Naive thymus-derived CD4-positive, alpha-beta T cell (primary cell): ENCODE data around the gene P2RX3. TPM values are rescaled to one million over a fixed set of nuclear protein-coding genes. Genes with fewer than 3 reads are reported as not detected.

Experiments used
- ATAC-seq: fragments of 150-1000 bp; cut with Tn5 transposase; 2 replicates; pipeline ENCODE4 v1.10.0; 2021; ENCODE audit warnings: mild to moderate bottlenecking, moderate library complexity
- CTCF ChIA-PET: fragments of 350-600 bp; sonication (Branson Sonifier 250); formaldehyde crosslinking; loops from one replicate; lab custom pipeline; 2021; ENCODE audit warnings: antibody characterized with exemption; lab: Charles Lee
- POLR2A ChIA-PET: fragments of 350-600 bp; sonication (Branson Sonifier 250); formaldehyde crosslinking; loops from one replicate; lab custom pipeline; 2021; ENCODE audit warnings: antibody characterized with exemption, inconsistent platforms; lab: Charles Lee
- DNase-seq, 9 donors: peaks; one replicate each; pipeline versions ENCODE4 v3.0.0 to v3.0.0-alpha.2; 2020 to 2022; ENCODE audit warnings: mixed read lengths in 1 of 9
- H3K27ac ChIP-seq: one replicate; pipeline ENCODE4 v1.7.0; 2013; ENCODE audit warnings: mild to moderate bottlenecking, low read depth, low read length, moderate library complexity
- H3K27me3 ChIP-seq, 2 donors: one replicate each; pipeline ENCODE4 v1.7.0; 2013; ENCODE audit warnings: low read length in 2 of 2, mild to moderate bottlenecking in 2 of 2, moderate library complexity in 2 of 2; ENCODE audit not compliant: control insufficient read depth in 2 of 2, insufficient read depth in 2 of 2
- H3K36me3 ChIP-seq, 3 experiments: 1 replicate in 2 of 3; 2 replicates in 1 of 3; pipeline ENCODE4 v1.7.0; 2013; ENCODE audit warnings: low read length in 3 of 3, mild to moderate bottlenecking in 3 of 3, moderate library complexity in 1 of 3; ENCODE audit not compliant: insufficient read depth in 3 of 3, control insufficient read depth in 2 of 3
- H3K4me1 ChIP-seq, 2 donors: one replicate each; pipeline ENCODE4 v1.7.0; 2013; ENCODE audit warnings: low read length in 2 of 2, mild to moderate bottlenecking in 2 of 2, moderate library complexity in 1 of 2; ENCODE audit not compliant: control insufficient read depth in 2 of 2, insufficient read depth in 2 of 2
- H3K4me3 ChIP-seq: 2 replicates; pipeline ENCODE4 v1.7.0; 2013; ENCODE audit warnings: mild to moderate bottlenecking, low read length
- H3K9me3 ChIP-seq, 3 experiments: 1 replicate in 2 of 3; 2 replicates in 1 of 3; pipeline ENCODE4 v1.7.0; 2013; ENCODE audit warnings: low read length in 3 of 3; ENCODE audit not compliant: control insufficient read depth in 2 of 3
- H3K27ac Mint-ChIP-seq, 9 donors: one replicate each; pipeline ENCODE4 v1.8.0; 2020 to 2022; ENCODE audit warnings: mixed read lengths in 9 of 9, mild to moderate bottlenecking in 8 of 9, moderate library complexity in 5 of 9, inconsistent platforms in 2 of 9
- H3K27me3 Mint-ChIP-seq, 5 donors: one replicate each; pipeline ENCODE4 v1.8.0; 2021 to 2022; ENCODE audit warnings: mixed read lengths in 5 of 5, mild to moderate bottlenecking in 1 of 5
- H3K36me3 Mint-ChIP-seq, 5 donors: one replicate each; pipeline ENCODE4 v1.8.0; 2020 to 2022; ENCODE audit warnings: mixed read lengths in 5 of 5, mild to moderate bottlenecking in 3 of 5, inconsistent platforms in 1 of 5
- H3K4me1 Mint-ChIP-seq, 7 donors: one replicate each; pipeline ENCODE4 v1.8.0; 2020 to 2022; ENCODE audit warnings: mixed read lengths in 7 of 7, mild to moderate bottlenecking in 3 of 7, inconsistent platforms in 1 of 7
- H3K4me3 Mint-ChIP-seq, 10 donors: one replicate each; pipeline ENCODE4 v1.8.0; 2020 to 2022; ENCODE audit warnings: mild to moderate bottlenecking in 10 of 10, mixed read lengths in 10 of 10, moderate library complexity in 6 of 10, inconsistent platforms in 2 of 10
- H3K9me3 Mint-ChIP-seq, 11 donors: one replicate each; pipeline ENCODE4 v1.8.0; 2020 to 2022; ENCODE audit warnings: mixed read lengths in 11 of 11, mild to moderate bottlenecking in 4 of 11, inconsistent platforms in 1 of 11, moderate library complexity in 1 of 11
- intact Hi-C, 2 donors: fragments of 100-400 bp; cut with micrococcal nuclease; formaldehyde crosslinking; loops; one replicate each; pipeline ENCODE4 v1.15.1; 2023
- polyA plus RNA-seq, 2 donors: library from polyadenylated mRNA; unstranded; fragments of 300-500 nt; fragmentation: Illumina TruSeq; gene quantifications; one replicate each; pipeline ENCODE4 v1.2.3, GENCODE V29; 2021
- total RNA-seq, 6 experiments: library from RNA in 5 of 6; stranded (reverse) in 5 of 6; gene quantifications; 1 replicate in 5 of 6; 2 replicates in 1 of 6; pipeline ENCODE4 v1.2.3 and lab custom pipeline; 2021 to 2026

P2RX3 gene
- total and polyA plus RNA-seq, 7 experiments from 2014 or later: not detected

DNA sequence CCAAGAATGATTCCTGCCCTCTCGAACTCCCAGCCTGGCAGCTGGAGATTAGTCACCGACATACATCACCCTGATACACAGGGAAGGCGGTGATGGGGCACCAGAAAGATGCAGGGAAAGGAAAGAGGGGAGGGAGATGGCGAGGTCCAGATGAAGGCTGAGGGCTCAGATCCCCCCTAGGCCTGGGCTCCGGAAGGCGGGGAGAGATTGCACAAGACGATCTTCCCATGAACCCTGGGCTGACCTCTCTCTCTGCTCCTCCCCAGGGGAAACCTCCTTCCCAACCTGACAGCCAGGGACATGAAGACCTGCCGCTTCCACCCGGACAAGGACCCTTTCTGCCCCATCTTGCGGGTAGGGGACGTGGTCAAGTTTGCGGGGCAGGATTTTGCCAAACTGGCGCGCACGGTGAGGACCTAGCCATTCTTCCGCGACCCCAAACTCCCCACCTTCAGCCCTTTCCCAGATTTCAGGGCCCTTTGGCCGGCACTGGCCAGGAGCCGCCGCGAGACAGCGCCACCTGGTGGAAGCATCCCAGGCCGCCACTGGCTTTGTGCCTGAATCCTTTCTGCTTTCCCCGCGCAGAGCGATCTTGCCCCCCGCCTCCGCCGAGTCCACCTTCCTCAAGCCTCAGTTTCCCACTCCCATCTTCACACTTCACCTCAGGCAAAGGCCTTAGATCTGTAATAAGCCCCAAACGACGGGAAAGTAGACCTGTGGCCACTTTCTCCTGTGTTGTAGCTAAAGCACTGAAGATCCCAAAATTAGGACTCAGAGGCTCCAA is 11.5 kb downstream of the P2RX3 start:
- H3K9me3 ChIP-seq: no peaks in the 10 kb centered on the region
- peaks cover 0 to 14% (median 0%) of the 10 kb centered on the region in 7 donors for H3K4me1 Mint-ChIP-seq
- H3K4me1 ChIP-seq: no peaks in the 10 kb centered on the region
- intact Hi-C loops: loop anchor here (2.0 to 5.0 kb wide), 2 partner anchors 509 to 1438 kb away; no protein-coding TSS in a partner anchor
- ATAC-seq (peak; percentile 64), DNase-seq (peak in 8 of 9 donors; percentile 12 to 73 (median 44))
- peak overlapping the region in 1 of 10 donors; percentile 39 for H3K4me3 Mint-ChIP-seq
- no peak overlapping the region for H3K27ac ChIP-seq
- no peak overlapping the region for H3K27ac Mint-ChIP-seq
- CTCF ChIA-PET: interaction anchor here (0.6 to 1.0 kb wide), 4 partner anchors 38 to 1809 kb away, joined by 3 to 6 read pairs (median 4); no protein-coding TSS in a partner anchor
- H3K36me3 Mint-ChIP-seq: peaks cover 0 to 3% (median 0%) of the 10 kb centered on the region in 5 donors
- POLR2A ChIA-PET: interaction anchor here (0.6 kb wide), 1 partner anchor 156 kb away, joined by 3 read pairs; no protein-coding TSS in a partner anchor
- H3K27me3 Mint-ChIP-seq: peaks cover 5 to 20% (median 5%) of the 10 kb centered on the region in 5 donors
- H3K4me3 ChIP-seq: no peak overlapping the region
- H3K27me3 ChIP-seq: no peaks in the 10 kb centered on the region
- no peaks in the 10 kb centered on the region for H3K36me3 ChIP-seq
- H3K9me3 Mint-ChIP-seq: peaks cover 0 to 5% (median 0%) of the 10 kb centered on the region in 11 donors

DNA sequence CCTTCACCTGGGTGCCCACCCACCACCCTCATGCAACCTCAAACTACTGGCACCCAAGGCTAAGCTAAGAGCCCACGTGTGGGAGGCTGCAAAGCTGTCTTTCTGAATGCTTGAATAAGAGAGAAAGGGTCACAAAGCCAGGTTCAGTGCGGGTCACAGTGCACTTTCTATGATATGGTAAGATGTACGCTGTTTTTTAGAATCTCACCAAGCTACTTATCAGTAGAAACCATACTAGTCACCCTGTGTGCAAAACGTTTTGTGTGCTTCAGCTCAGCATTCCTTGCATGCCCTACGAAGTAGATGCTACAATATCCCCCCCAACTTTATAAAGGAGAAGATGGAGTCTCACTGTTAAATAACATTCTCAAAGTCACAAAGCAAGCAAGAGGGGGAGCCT is 14.9 kb downstream of the P2RX3 start:
- ChIA-PET POLR2A (interaction anchor here (0.5 to 1.8 kb wide), 3 partner anchors 67 to 290 kb away, joined by 3 to 4 read pairs (median 3); no protein-coding TSS in a partner anchor), CTCF (interaction anchor here (1.5 kb wide), 1 partner anchor 9 kb away, joined by 8 read pairs; no protein-coding TSS in a partner anchor)
- DNase-seq (no peak), ATAC-seq (no peak)
- Histone ChIP-seq H3K27me3 (no peaks in the 10 kb centered on the region), H3K36me3 (no peaks in the 10 kb centered on the region), H3K27ac (no peak overlapping the region), H3K4me1 (no peaks in the 10 kb centered on the region), H3K9me3 (no peaks in the 10 kb centered on the region), H3K4me3 (no peak overlapping the region)
- H3K4me1 Mint-ChIP-seq: peaks cover 0 to 9% (median 0%) of the 10 kb centered on the region in 7 donors
- H3K36me3 Mint-ChIP-seq: peaks cover 0 to 3% (median 0%) of the 10 kb centered on the region in 5 donors
- peaks cover 7 to 35% (median 11%) of the 10 kb centered on the region in 5 donors for H3K27me3 Mint-ChIP-seq
- H3K4me3 Mint-ChIP-seq: no peak overlapping the region
- intact Hi-C loops: no loop called here
- peaks cover 0 to 5% (median 0%) of the 10 kb centered on the region in 11 donors for H3K9me3 Mint-ChIP-seq
- H3K27ac Mint-ChIP-seq: no peak overlapping the region

DNA sequence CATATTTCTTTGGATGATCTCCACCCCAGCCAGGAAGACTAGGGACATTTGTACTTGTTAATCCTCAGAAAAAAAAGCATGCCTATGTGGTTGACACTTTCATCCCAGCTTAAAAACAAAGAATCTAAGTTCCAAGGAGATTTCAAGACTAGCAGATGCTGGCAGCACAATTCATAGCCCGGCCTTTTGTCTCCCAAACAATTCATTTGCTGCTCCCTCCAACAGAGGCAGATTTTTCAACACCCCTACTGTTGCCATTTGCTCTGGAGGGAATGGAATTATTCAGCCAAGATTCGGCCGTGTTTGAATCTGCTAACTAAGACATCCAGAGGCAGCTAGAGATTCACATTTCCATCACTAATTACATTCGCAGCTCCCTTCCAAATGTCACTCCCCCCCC is 15.3 kb downstream of the P2RX3 start:
- no peak for ATAC-seq
- Mint-ChIP-seq H3K4me3 (no peak overlapping the region), H3K9me3 (peaks cover 0 to 5% (median 0%) of the 10 kb centered on the region in 11 donors), H3K36me3 (peaks cover 0 to 3% (median 0%) of the 10 kb centered on the region in 5 donors), H3K27ac (no peak overlapping the region), H3K27me3 (peaks cover 7 to 35% (median 11%) of the 10 kb centered on the region in 5 donors), H3K4me1 (peaks cover 0 to 9% (median 0%) of the 10 kb centered on the region in 7 donors)
- CTCF ChIA-PET: interaction anchor here (1.5 kb wide), 1 partner anchor 9 kb away, joined by 8 read pairs; no protein-coding TSS in a partner anchor
- Histone ChIP-seq H3K4me1 (no peaks in the 10 kb centered on the region), H3K4me3 (no peak overlapping the region), H3K27me3 (no peaks in the 10 kb centered on the region), H3K27ac (no peak overlapping the region), H3K36me3 (no peaks in the 10 kb centered on the region), H3K9me3 (no peaks in the 10 kb centered on the region)
- no peak for DNase-seq
- POLR2A ChIA-PET: interaction anchor here (0.6 kb wide), 1 partner anchor 15 kb away, joined by 3 read pairs; the partner anchor contains the start of gene P2RX3
- intact Hi-C loops: no loop called here

DNA sequence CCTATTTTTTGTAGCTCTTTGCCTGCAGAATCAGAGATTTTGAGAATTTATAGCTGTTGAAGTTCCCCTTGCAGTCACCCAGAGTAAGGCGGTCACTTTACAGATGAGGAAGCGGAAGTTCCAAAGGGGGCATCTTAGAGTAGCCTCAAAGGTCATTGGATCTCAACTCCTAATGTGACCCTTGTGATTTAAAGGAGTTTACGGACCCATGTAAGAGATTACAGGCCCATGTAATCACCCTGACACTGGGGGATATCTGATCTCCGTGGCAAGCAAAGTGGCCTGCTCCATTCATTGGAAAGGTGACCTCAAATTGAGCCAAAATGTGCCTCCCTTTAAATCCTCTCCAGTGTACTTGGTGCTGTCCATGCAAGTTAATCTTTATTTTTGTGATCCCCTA is 15.7 kb downstream of the P2RX3 start:
- Histone ChIP-seq H3K4me3 (no peak overlapping the region), H3K27me3 (no peaks in the 10 kb centered on the region), H3K27ac (no peak overlapping the region), H3K4me1 (no peaks in the 10 kb centered on the region), H3K36me3 (no peaks in the 10 kb centered on the region), H3K9me3 (no peaks in the 10 kb centered on the region)
- peaks cover 0 to 9% (median 0%) of the 10 kb centered on the region in 7 donors for H3K4me1 Mint-ChIP-seq
- DNase-seq: no peak
- H3K36me3 Mint-ChIP-seq: peaks cover 0 to 3% (median 0%) of the 10 kb centered on the region in 5 donors
- H3K4me3 Mint-ChIP-seq: no peak overlapping the region
- POLR2A ChIA-PET: interaction anchor here (0.6 kb wide), 1 partner anchor 15 kb away, joined by 3 read pairs; the partner anchor contains the start of gene P2RX3
- CTCF ChIA-PET: interaction anchor here (1.5 kb wide), 1 partner anchor 9 kb away, joined by 8 read pairs; no protein-coding TSS in a partner anchor
- peaks cover 0 to 5% (median 0%) of the 10 kb centered on the region in 11 donors for H3K9me3 Mint-ChIP-seq
- peaks cover 7 to 35% (median 11%) of the 10 kb centered on the region in 5 donors for H3K27me3 Mint-ChIP-seq
- ATAC-seq: no peak
- intact Hi-C loops: no loop called here
- H3K27ac Mint-ChIP-seq: no peak overlapping the region

DNA sequence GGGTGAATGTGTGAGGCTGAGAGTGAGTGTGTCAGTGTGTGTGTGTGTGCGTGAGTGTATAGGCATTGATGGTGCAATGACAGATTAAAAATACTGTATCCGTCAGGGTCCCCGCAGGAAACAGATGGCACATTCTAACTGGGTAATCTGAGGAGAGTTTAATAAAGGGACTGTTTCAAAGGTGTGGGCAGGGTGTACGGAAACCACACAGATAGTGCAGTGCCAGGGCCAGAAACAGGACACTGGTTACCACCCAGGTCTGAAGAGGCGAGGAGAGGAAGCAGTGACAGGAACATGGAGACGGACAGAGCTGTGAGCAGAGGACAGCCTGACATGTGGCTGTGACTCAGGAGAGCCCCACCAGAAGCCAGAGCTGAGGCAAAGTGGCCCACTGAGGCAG is 16.5 kb downstream of the P2RX3 start:
- Mint-ChIP-seq H3K27me3 (peaks cover 7 to 35% (median 11%) of the 10 kb centered on the region in 5 donors), H3K36me3 (peaks cover 0 to 3% (median 0%) of the 10 kb centered on the region in 5 donors), H3K4me1 (peaks cover 0 to 9% (median 0%) of the 10 kb centered on the region in 7 donors), H3K27ac (no peak overlapping the region), H3K4me3 (no peak overlapping the region), H3K9me3 (peaks cover 0 to 5% (median 0%) of the 10 kb centered on the region in 11 donors)
- no peaks in the 10 kb centered on the region for H3K36me3 ChIP-seq
- no peaks in the 10 kb centered on the region for H3K9me3 ChIP-seq
- ChIA-PET POLR2A (no interaction called here), CTCF (no interaction called here)
- ATAC-seq (peak; percentile 69), DNase-seq (no peak)
- no peaks in the 10 kb centered on the region for H3K4me1 ChIP-seq
- H3K27ac ChIP-seq: no peak overlapping the region
- no peaks in the 10 kb centered on the region for H3K27me3 ChIP-seq
- intact Hi-C loops: no loop called here
- H3K4me3 ChIP-seq: no peak overlapping the region

DNA sequence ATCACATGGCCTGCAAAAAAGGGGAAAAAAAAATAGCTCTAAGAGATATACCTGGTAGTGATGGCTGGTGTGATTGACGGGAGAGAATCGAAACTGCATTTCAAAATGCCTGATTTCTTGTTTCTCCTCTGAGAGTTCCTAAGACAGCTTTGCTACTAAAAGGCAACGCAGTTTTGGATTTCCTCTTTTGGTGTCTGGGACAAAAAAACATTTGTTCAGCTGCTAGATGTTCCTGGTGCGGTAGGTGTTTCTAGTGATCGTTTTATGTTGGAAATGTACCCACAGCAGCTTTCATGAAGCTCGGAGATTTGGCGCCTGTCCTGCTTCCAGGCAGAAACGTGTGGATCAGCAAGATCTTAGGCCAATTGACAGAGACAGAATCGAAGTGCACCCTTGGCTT is 18.1 kb downstream of the P2RX3 start:
- H3K27ac Mint-ChIP-seq: no peak overlapping the region
- H3K27ac ChIP-seq: no peak overlapping the region
- H3K4me3 Mint-ChIP-seq: no peak overlapping the region
- peaks cover 0 to 6% (median 0%) of the 10 kb centered on the region in 7 donors for H3K4me1 Mint-ChIP-seq
- H3K27me3 Mint-ChIP-seq: peaks cover 7 to 35% (median 11%) of the 10 kb centered on the region in 5 donors
- no peak for ATAC-seq
- CTCF ChIA-PET: no interaction called here
- POLR2A ChIA-PET: no interaction called here
- no peak for DNase-seq
- H3K36me3 ChIP-seq: no peaks in the 10 kb centered on the region
- no peaks in the 10 kb centered on the region for H3K27me3 ChIP-seq
- no peak overlapping the region for H3K4me3 ChIP-seq
- H3K9me3 Mint-ChIP-seq: peaks cover 0 to 5% (median 0%) of the 10 kb centered on the region in 11 donors
- H3K36me3 Mint-ChIP-seq: peaks cover 0 to 3% (median 0%) of the 10 kb centered on the region in 5 donors
- no peaks in the 10 kb centered on the region for H3K4me1 ChIP-seq
- intact Hi-C loops: no loop called here
- H3K9me3 ChIP-seq: no peaks in the 10 kb centered on the region
